Ascending aorta (tissue), 2 donors: ENCODE measurements around the gene FRMD1. TPM values are rescaled to one million over a fixed set of nuclear protein-coding genes. Genes with fewer than 3 reads are reported as not detected.

Experiments used
- DNase-seq, 2 donors: peaks; one replicate each; pipeline ENCODE4 v3.0.0-alpha.2; 2019; ENCODE audit warnings: low spot score in 2 of 2
- H3K27ac ChIP-seq, 2 donors: fragments of 200-600 bp; sonication (generic); one replicate each; pipeline ENCODE4 v1.5.1; 2016 to 2017; ENCODE audit warnings: mild to moderate bottlenecking in 1 of 2
- H3K27me3 ChIP-seq: fragments of 200-600 bp; sonication (generic); one replicate; pipeline ENCODE4 v1.5.1; 2017
- H3K36me3 ChIP-seq, 2 donors: fragments of 200-600 bp; sonication (generic); one replicate each; pipeline ENCODE4 v1.5.1; 2016
- H3K4me1 ChIP-seq, 2 donors: fragments of 200-600 bp; sonication (generic); one replicate each; pipeline ENCODE4 v1.5.1; 2016 to 2017; ENCODE audit warnings: mild to moderate bottlenecking in 1 of 2
- H3K4me3 ChIP-seq, 2 donors: fragments of 200-600 bp; sonication (generic); one replicate each; pipeline ENCODE4 v1.5.1; 2016 to 2017; ENCODE audit warnings: mild to moderate bottlenecking in 1 of 2
- H3K9me3 ChIP-seq, 2 donors: fragments of 200-600 bp; sonication (generic); one replicate each; pipeline ENCODE4 v1.5.1; 2016
- CTCF ChIP-seq, 3 experiments: fragments of 200-600 bp in 2 of 3; fragments of 450-650 bp in 1 of 3; sonication (generic) in 2 of 3; IDR thresholded peaks; one replicate each; pipeline ENCODE4 v1.5.1; 2016 to 2019; ENCODE audit warnings: antibody characterized with exemption in 3 of 3, mild to moderate bottlenecking in 1 of 3, moderate library complexity in 1 of 3
- intact Hi-C: fragments of 100-400 bp; cut with DNase I; formaldehyde crosslinking; loops from one replicate; pipeline ENCODE4 v1.15.1; 2023
- total RNA-seq: library from RNA; depleted of rRNA; stranded (reverse); fragments of >200 nt; gene quantifications from one replicate; pipeline ENCODE4 v1.1.0, GENCODE V29; 2016

FRMD1 gene
- total RNA-seq = not detected

- Histone ChIP-seq H3K36me3 (no peaks in the 10 kb centered on the region), H3K9me3 (no peaks in the 10 kb centered on the region), H3K4me3 (no peak within 1 kb of the TSS), H3K27ac (no peak within 1 kb of the TSS), H3K27me3 (no peaks in the 10 kb centered on the region), H3K4me1 (no peaks in the 10 kb centered on the region)
- no peak for TF ChIP-seq CTCF (IDR thresholded peaks at IDR 0.05)
- no peak for DNase-seq
- intact Hi-C loops = no loop called here
Observed at GRCh38 chr6:168078943-168079405, at the start of gene FRMD1. Gene FRMD1 (minus strand): TSS chr6:168079212. CDS start chr6:168079094, 118 bp downstream.

- intact Hi-C loops = no loop called here
- Histone ChIP-seq H3K27me3 (no peaks in the 10 kb centered on the region), H3K27ac (no peak overlapping the region), H3K36me3 (no peaks in the 10 kb centered on the region), H3K4me3 (no peak overlapping the region), H3K9me3 (no peaks in the 10 kb centered on the region), H3K4me1 (peaks cover 0 to 1% of the 10 kb centered on the region in 2 donors)
- no peak for DNase-seq
- no peak for TF ChIP-seq CTCF (IDR thresholded peaks at IDR 0.05)
Observed at GRCh38 chr6:168128006-168128630, 49.1 kb upstream of the FRMD1 start.

GRCh38 chr6:168127384-168127868 lies 48.4 kb upstream of the FRMD1 start:
- Histone ChIP-seq H3K4me1 (no peaks in the 10 kb centered on the region), H3K36me3 (no peaks in the 10 kb centered on the region), H3K27ac (no peak overlapping the region), H3K9me3 (no peaks in the 10 kb centered on the region), H3K27me3 (no peaks in the 10 kb centered on the region), H3K4me3 (no peak overlapping the region)
- intact Hi-C loops = no loop called here
- TF ChIP-seq CTCF (IDR thresholded peaks at IDR 0.05) = no peak
- DNase-seq = no peak

- no peak for DNase-seq
- TF ChIP-seq CTCF (IDR thresholded peaks at IDR 0.05) = no peak
- Histone ChIP-seq H3K9me3 (no peaks in the 10 kb centered on the region), H3K4me1 (no peaks in the 10 kb centered on the region), H3K27me3 (no peaks in the 10 kb centered on the region), H3K36me3 (no peaks in the 10 kb centered on the region), H3K4me3 (no peak overlapping the region), H3K27ac (no peak overlapping the region)
- intact Hi-C loops = no loop called here
Observed at GRCh38 chr6:168126566-168127383, 47.8 kb upstream of the FRMD1 start.

- Histone ChIP-seq H3K4me3 (no peak overlapping the region), H3K9me3 (no peaks in the 10 kb centered on the region), H3K36me3 (no peaks in the 10 kb centered on the region), H3K27me3 (no peaks in the 10 kb centered on the region), H3K4me1 (no peaks in the 10 kb centered on the region), H3K27ac (no peak overlapping the region)
- no peak for DNase-seq
- TF ChIP-seq CTCF (IDR thresholded peaks at IDR 0.05) = no peak
- intact Hi-C loops = no loop called here
Observed at GRCh38 chr6:168125429-168126001, 46.5 kb upstream of the FRMD1 start.
